Psoas muscle (tissue), 8 donors: ENCODE measurements around the gene HOXD1. TPM values are rescaled to one million over a fixed set of nuclear protein-coding genes. Genes with fewer than 3 reads are reported as not detected.

ENCODE experiments used
- ATAC-seq, 4 donors: fragments of 200-7000 bp; cut with Tn5 transposase; one replicate each; pipeline ENCODE4 v1.9.1; 2020; ENCODE audit warnings: moderate library complexity in 3 of 4, mild to moderate bottlenecking in 2 of 4
- DNase-seq, 2 donors: peaks; one replicate each; pipeline ENCODE4 v3.0.0-alpha.2; 2020
- H3K27ac ChIP-seq: fragments of 200-600 bp; one replicate; pipeline ENCODE4 v1.8.0; 2022
- H3K27me3 ChIP-seq, 3 donors: fragments of 200-600 bp in 1 of 3; one replicate each; pipeline versions ENCODE4 v1.6.1 to v1.8.0; 2013 to 2022; ENCODE audit warnings: low read length in 2 of 3, mild to moderate bottlenecking in 2 of 3, moderate library complexity in 1 of 3; ENCODE audit not compliant: insufficient read depth in 3 of 3
- H3K36me3 ChIP-seq, 2 donors: fragments of 200-600 bp in 1 of 2; one replicate each; pipeline versions ENCODE4 v1.6.1 to v1.8.0; 2013 to 2022; ENCODE audit warnings: low read depth in 1 of 2, mild to moderate bottlenecking in 1 of 2, moderate library complexity in 1 of 2; ENCODE audit not compliant: insufficient read depth in 1 of 2
- H3K4me1 ChIP-seq: fragments of 200-600 bp; one replicate; pipeline ENCODE4 v1.8.0; 2022
- H3K4me3 ChIP-seq: fragments of 200-600 bp; one replicate; pipeline ENCODE4 v1.8.0; 2022; ENCODE audit warnings: mild to moderate bottlenecking
- H3K9me3 ChIP-seq: fragments of 200-600 bp; one replicate; pipeline ENCODE4 v1.8.0; 2022
- WGBS, 3 donors: extraction: QIAGEN DNeasy Blood & Tissue Kit; methylation state at CpG; one replicate each; pipeline versions ENCODE4 v1.1.6 to v1.1.7; 2013; 5-methylcytosine and 5-hydroxymethylcytosine counted together
- intact Hi-C, 2 donors: fragments of 100-400 bp; cut with DNase I; formaldehyde crosslinking; loops; one replicate each; pipeline versions ENCODE4 v1.11.0 to v1.14.2; 2022
- polyA plus RNA-seq, 3 donors: library from polyadenylated mRNA; stranded (reverse); fragments of 200-250 nt; gene quantifications; one replicate each; pipeline ENCODE4 v1.2.3, GENCODE V29; 2013
- total RNA-seq, 4 donors: library from RNA; stranded (reverse); fragmentation: NEBNext Ultra II Directional in 2 of 4; extraction: Animal tissue kit (Norgen Biotek cat#: 25700) in 2 of 4; gene quantifications; one replicate each; pipeline versions ENCODE4 v1.2.1 to v1.2.4, GENCODE V29; 2021 to 2023
- TF ChIP-seq, protein P1 (sequence below): fragments of 200-600 bp; IDR thresholded peaks from one replicate; pipeline ENCODE4 v1.8.0; 2022; ENCODE audit warnings: antibody characterized with exemption
- donor health status: healthy with polysubstance abuse.
- donor health status: DM: no; HTN: no; CAD: no; lungs with moderate emphysema.
- donor health status: Bipolar disorder and iron deficiency.
- donor health status: healthy.
- donor health status: DM: yes; HTN: yes; CAD: no.
- donor health status: DM: no; HTN: no; CAD: no.
- donor health status: DM: no; HTN: no; CAD: no.
- donor health status: DM: yes; HTN: yes; CAD: no.

Gene HOXD1
- total and polyA plus RNA-seq, 7 donors, result 0.12 to 0.79 (median 0.16) TPM; not detected in 3

- DNase-seq (no peak), ATAC-seq (no peak)
- intact Hi-C loops, result no loop called here
- Histone ChIP-seq H3K4me3 (peak overlapping the region; percentile 48), H3K9me3 (no peaks in the 10 kb centered on the region), H3K36me3 (peaks cover 0 to 13% of the 10 kb centered on the region in 2 donors), H3K27me3 (peaks cover 0 to 6% (median 1%) of the 10 kb centered on the region in 3 donors), H3K27ac (no peak overlapping the region), H3K4me1 (no peaks in the 10 kb centered on the region)
- WGBS, 3 donors, result 60 to 69% (median 65%) methylated on average over 41 to 44 of the region's 44 CpGs
- TF ChIP-seq, protein P1, sequence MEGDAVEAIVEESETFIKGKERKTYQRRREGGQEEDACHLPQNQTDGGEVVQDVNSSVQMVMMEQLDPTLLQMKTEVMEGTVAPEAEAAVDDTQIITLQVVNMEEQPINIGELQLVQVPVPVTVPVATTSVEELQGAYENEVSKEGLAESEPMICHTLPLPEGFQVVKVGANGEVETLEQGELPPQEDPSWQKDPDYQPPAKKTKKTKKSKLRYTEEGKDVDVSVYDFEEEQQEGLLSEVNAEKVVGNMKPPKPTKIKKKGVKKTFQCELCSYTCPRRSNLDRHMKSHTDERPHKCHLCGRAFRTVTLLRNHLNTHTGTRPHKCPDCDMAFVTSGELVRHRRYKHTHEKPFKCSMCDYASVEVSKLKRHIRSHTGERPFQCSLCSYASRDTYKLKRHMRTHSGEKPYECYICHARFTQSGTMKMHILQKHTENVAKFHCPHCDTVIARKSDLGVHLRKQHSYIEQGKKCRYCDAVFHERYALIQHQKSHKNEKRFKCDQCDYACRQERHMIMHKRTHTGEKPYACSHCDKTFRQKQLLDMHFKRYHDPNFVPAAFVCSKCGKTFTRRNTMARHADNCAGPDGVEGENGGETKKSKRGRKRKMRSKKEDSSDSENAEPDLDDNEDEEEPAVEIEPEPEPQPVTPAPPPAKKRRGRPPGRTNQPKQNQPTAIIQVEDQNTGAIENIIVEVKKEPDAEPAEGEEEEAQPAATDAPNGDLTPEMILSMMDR, result no peak
Measured at GRCh38 chr2:176159663-176160250, 28.7 kb upstream of the HOXD1 start.

- no peaks in the 10 kb centered on the region for H3K4me1 ChIP-seq
- no peak overlapping the region for H3K27ac ChIP-seq
- peak in 1 of 4 donors; percentile 17 for ATAC-seq
Measured at GRCh38 chr2:176160251-176160985, 28.1 kb upstream of the HOXD1 start.

GRCh38 chr2:176160986-176161824 lies 27.3 kb upstream of the HOXD1 start:
- H3K4me3 ChIP-seq, result no peak overlapping the region
- no peaks in the 10 kb centered on the region for H3K9me3 ChIP-seq
- H3K27me3 ChIP-seq, result peaks cover 0 to 8% (median 7%) of the 10 kb centered on the region in 3 donors
- WGBS, 3 donors, result 76 to 83% (median 82%) methylated on average over 22 of the region's 22 CpGs
- TF ChIP-seq, protein P1, result no peak
- intact Hi-C loops, result no loop called here
- DNase-seq (no peak), ATAC-seq (no peak)
- H3K27ac ChIP-seq, result no peak overlapping the region
- no peaks in the 10 kb centered on the region for H3K36me3 ChIP-seq
- no peaks in the 10 kb centered on the region for H3K4me1 ChIP-seq

More at GRCh38 chr2:176160251-176160985, 28.1 kb upstream of the HOXD1 start:
- WGBS, 3 donors, result 51 to 62% (median 54%) methylated on average over 48 to 50 of the region's 50 CpGs
- TF ChIP-seq, protein P1, result no peak
- Histone ChIP-seq H3K36me3 (peaks cover 0 to 7% of the 10 kb centered on the region in 2 donors), H3K27me3 (peaks cover 0 to 8% (median 7%) of the 10 kb centered on the region in 3 donors), H3K4me3 (peak overlapping the region; percentile 48), H3K9me3 (no peaks in the 10 kb centered on the region)
- no peak for DNase-seq
- intact Hi-C loops, result no loop called here

GRCh38 chr2:176161825-176162626 lies 26.4 kb upstream of the HOXD1 start:
- Histone ChIP-seq H3K4me3 (no peak overlapping the region), H3K27me3 (peaks cover 0 to 8% (median 7%) of the 10 kb centered on the region in 3 donors)

More at GRCh38 chr2:176161825-176162626, 26.4 kb upstream of the HOXD1 start:
- peak in 2 of 4 donors; percentile 21 to 52 for ATAC-seq
- H3K9me3 ChIP-seq, result no peaks in the 10 kb centered on the region
- WGBS, 3 donors, result 24 to 34% (median 28%) methylated on average over 22 of the region's 22 CpGs
- H3K27ac ChIP-seq, result no peak overlapping the region
- intact Hi-C loops, result no loop called here
- TF ChIP-seq, protein P1, result no peak
- no peaks in the 10 kb centered on the region for H3K36me3 ChIP-seq
- no peak for DNase-seq
- H3K4me1 ChIP-seq, result no peaks in the 10 kb centered on the region
